GM18502 (cell line): ENCODE measurements around the gene PNKD.
"Not testable (repeated sequence)": the region's sequence is repeated elsewhere in the genome, so short reads cannot be mapped to it uniquely, and the experiment has no call there.

Experiments used
- ATAC-seq: cut with Tn5 transposase; IDR thresholded peaks from one replicate; pipeline ENCODE4 v1.9.1; 2021; ENCODE audit warnings: mild to moderate bottlenecking; ENCODE audit not compliant: unreplicated experiment, poor library complexity

The PNKD gene

GRCh38 chr2:218271865-218272530 is 1.7 kb downstream of the PNKD start:
- ATAC-seq: no peak

- ATAC-seq: peak; percentile 27
Observed at GRCh38 chr2:218272531-218273212, 2.4 kb downstream of the PNKD start.

- ATAC-seq: not testable (repeated sequence)
Observed at GRCh38 chr2:218273214-218273907, 3.0 kb downstream of the PNKD start.

- no peak for ATAC-seq
Observed at GRCh38 chr2:218273908-218274249, 3.6 kb downstream of the PNKD start.

- no peak for ATAC-seq
Observed at GRCh38 chr2:218274586-218274985, 4.3 kb downstream of the PNKD start.

- no peak for ATAC-seq
Observed at GRCh38 chr2:218275371-218276072, 5.2 kb downstream of the PNKD start.

- no peak for ATAC-seq
Observed at GRCh38 chr2:218276986-218277755, 6.9 kb downstream of the PNKD start.

- no peak for ATAC-seq
Observed at GRCh38 chr2:218277921-218278320, 7.6 kb downstream of the PNKD start.

GRCh38 chr2:218278531-218279360 is 8.4 kb downstream of the PNKD start:
- no peak for ATAC-seq

GRCh38 chr2:218280260-218280870 is 10.0 kb downstream of the PNKD start:
- no peak for ATAC-seq

- ATAC-seq: no peak
Observed at GRCh38 chr2:218281449-218281848, 11.1 kb downstream of the PNKD start.

GRCh38 chr2:218282173-218282991 is 12.1 kb downstream of the PNKD start:
- ATAC-seq: no peak

GRCh38 chr2:218284106-218284811 is 13.9 kb downstream of the PNKD start:
- no peak for ATAC-seq

- ATAC-seq: no peak
Observed at GRCh38 chr2:218285604-218286003, 15.3 kb downstream of the PNKD start.

- ATAC-seq: peak; percentile 72
Observed at GRCh38 chr2:218286570-218287459, 16.5 kb downstream of the PNKD start.

- no peak for ATAC-seq
Observed at GRCh38 chr2:218289639-218290315, 19.5 kb downstream of the PNKD start.
